ENCODE results near the gene ZNF236. TPM values are rescaled to one million over a fixed set of nuclear protein-coding genes. Genes with fewer than 3 reads are reported as not detected.

Gene ZNF236
- total and polyA plus RNA-seq, 2 of the 8 experiments (the other 6 are each of a cell fraction or from before 2014, with no cell fraction given), result 6.7 to 14.5 TPM

- DNase-seq (ENCODE audit: low read depth in 1 of 2, low spot score in 2 of 2), result no peak
- no peak overlapping the region for H3K14ac ChIP-seq (ENCODE audit: insufficient read length)
- peaks cover 11 to 17% of the 10 kb centered on the region in 2 experiments; a peak in 3 of 4 replicates for H3K9me3 ChIP-seq (ENCODE audit: insufficient read depth in 2 of 2, low read depth in 1 of 2, low read length in 1 of 2)
- no peak for FAIRE-seq
- no peaks in the 10 kb centered on the region for H3K27me3 ChIP-seq (replicated peaks in 1 of 4; ENCODE audit: control insufficient read depth in 3 of 4, extremely low read depth in 1 of 4, insufficient read depth in 3 of 4, low read length in 3 of 4)
- H3K4me3 ChIP-seq (ENCODE audit: extremely low read depth in 1 of 4, insufficient read depth in 2 of 4, low read depth in 3 of 4, low read length in 4 of 4), result no peak overlapping the region
- no peaks in the 10 kb centered on the region for H3K4me1 ChIP-seq (replicated peaks in 1 of 4; ENCODE audit: control insufficient read depth in 3 of 4, insufficient read depth in 4 of 4, low read length in 3 of 4)
- H2BK15ac ChIP-seq (ENCODE audit: low read length), result no peak overlapping the region
- no peak overlapping the region for H4K8ac ChIP-seq (ENCODE audit: extremely low read depth, insufficient read depth, low read length)
- no peaks in the 10 kb centered on the region for H3K79me2 ChIP-seq (ENCODE audit: control insufficient read depth in 1 of 2, insufficient read depth in 2 of 2, low read length in 2 of 2)
- TF ChIP-seq BRCA1 (IDR thresholded peaks at IDR 0.05; ENCODE audit: low read depth, low read length) (no peak), BACH1 (IDR thresholded peaks at IDR 0.05; ENCODE audit: low read length) (no peak), ASH2L (IDR thresholded peaks at IDR 0.05; ENCODE audit: low read length) (no peak), SIX5 (IDR thresholded peaks at IDR 0.05; ENCODE audit: low read depth, low read length) (no peak), CEBPB (IDR thresholded peaks at IDR 0.05; ENCODE audit: low read depth, low read length) (no peak), POLR2A (IDR thresholded peaks at IDR 0.05; ENCODE audit: control extremely low read depth in 1 of 2, low read depth in 2 of 2, low read length in 2 of 2) (no peak), GTF2F1 (IDR thresholded peaks at IDR 0.05; ENCODE audit: borderline replicate concordance, low read depth, low read length) (no peak), MAX (IDR thresholded peaks at IDR 0.05) (no peak)
- H3K23ac ChIP-seq (ENCODE audit: insufficient read length), result no peak overlapping the region
- H3K79me1 ChIP-seq (ENCODE audit: low read depth, low read length), result peaks cover 2% of the 10 kb centered on the region; the same call in 1 of the 2 replicates
- H3K4me2 ChIP-seq (ENCODE audit: insufficient read depth in 1 of 2, low read depth in 2 of 2, low read length in 2 of 2), result no peak overlapping the region
- POLR2A ChIA-PET (ENCODE audit: partially characterized antibody), result no interaction called here
- WGBS, 2 experiments (ENCODE audit: extremely low coverage in 1 of 2, insufficient coverage in 1 of 2, insufficient read length in 1 of 2, insufficient replicate concordance in 2 of 2, low coverage in 1 of 2, low lambda C conversion rate in 2 of 2, missing lambda C conversion rate in 1 of 2), result 96% methylated on average over 5 of the region's 5 CpGs; no CpG with 5 or more reads in 1 of the 2 experiments
- no peak overlapping the region for H3K27ac ChIP-seq (ENCODE audit: low read depth, low read length)
- no peak overlapping the region for H3K56ac ChIP-seq (replicated peaks; ENCODE audit: insufficient read length, low read depth, low read length)
- no peaks in the 10 kb centered on the region for H3K23me2 ChIP-seq (ENCODE audit: low read depth, low read length)
- no peak overlapping the region for H2BK20ac ChIP-seq (ENCODE audit: low read length)
- no peak overlapping the region for H2AFZ ChIP-seq (ENCODE audit: low read length)
- CTCF ChIA-PET (ENCODE audit: partially characterized antibody), result no interaction called here
- no peak overlapping the region for H3K4ac ChIP-seq (replicated peaks; ENCODE audit: insufficient read length, low read depth, low read length)
- H3K9ac ChIP-seq (replicated peaks in 1 of 4; ENCODE audit: extremely low read depth in 1 of 4, low read depth in 3 of 4, low read length in 3 of 4), result no peak overlapping the region
- H2BK12ac ChIP-seq (ENCODE audit: low read depth, low read length), result no peak overlapping the region
- peaks cover 20 to 37% (median 30%) of the 10 kb centered on the region in 4 experiments; a peak in 7 of 8 replicates for H3K36me3 ChIP-seq (ENCODE audit: control insufficient read depth in 2 of 4, insufficient read depth in 4 of 4, low read length in 3 of 4)
- no peak overlapping the region for H4K91ac ChIP-seq (replicated peaks; ENCODE audit: insufficient read length, low read length)
- no peak overlapping the region for H2BK5ac ChIP-seq (ENCODE audit: low read depth, low read length)
- H2AK5ac ChIP-seq (ENCODE audit: low read depth, low read length), result no peak overlapping the region
- H3K18ac ChIP-seq (ENCODE audit: extremely low read depth, low read length), result no peak overlapping the region
- H4K5ac ChIP-seq (ENCODE audit: insufficient read length, low read depth, low read length), result no peak overlapping the region
- peaks cover 0 to 7% of the 10 kb centered on the region in 2 experiments for H4K20me1 ChIP-seq (replicated peaks in 1 of 2; ENCODE audit: control insufficient read depth in 1 of 2, insufficient read depth in 2 of 2, low read length in 2 of 2)
- H2BK120ac ChIP-seq (replicated peaks; ENCODE audit: low read depth, low read length), result no peak overlapping the region
Observed at GRCh38 chr18:76892832-76893231, 70.5 kb downstream of the ZNF236 start.

All from H1 (cell line).